NCI-H187 treated with DMSO at 0.1 percent for 48 hours (cell line): Measurements from ENCODE around the gene SLFN12L.
"Not testable (repeated sequence)": the region's sequence is repeated elsewhere in the genome, so short reads cannot be mapped to it uniquely, and the experiment has no call there.

Experiments used
- DNase-seq: peaks from one replicate; lab custom pipeline; 2025; lab: John Stamatoyannopoulos, UW

Gene SLFN12L

GRCh38 chr17:35542990-35543389 lies 5.5 kb upstream of the SLFN12L start:
- DNase-seq, result no peak

- no peak for DNase-seq
These were observed 4.0 kb upstream of the SLFN12L start for GRCh38 chr17:35541434-35541833.

GRCh38 chr17:35540589-35541404 lies 3.3 kb upstream of the SLFN12L start:
- no peak for DNase-seq

- DNase-seq, result no peak
These were observed 2.2 kb upstream of the SLFN12L start for GRCh38 chr17:35539659-35540026.

- DNase-seq, result no peak
These were observed 760 bp downstream of the SLFN12L start for GRCh38 chr17:35536664-35537171.

- not testable (repeated sequence) for DNase-seq
These were observed 2.1 kb downstream of the SLFN12L start for GRCh38 chr17:35535406-35535805.

- no peak for DNase-seq
These were observed 2.8 kb downstream of the SLFN12L start for GRCh38 chr17:35534576-35535093.

GRCh38 chr17:35531160-35531559 lies 6.3 kb downstream of the SLFN12L start:
- no peak for DNase-seq

GRCh38 chr17:35529866-35530265 lies 7.6 kb downstream of the SLFN12L start:
- DNase-seq, result no peak

GRCh38 chr17:35529326-35529725 lies 8.2 kb downstream of the SLFN12L start:
- DNase-seq, result not testable (repeated sequence)

- DNase-seq, result no peak
These were observed 14.2 kb downstream of the SLFN12L start for GRCh38 chr17:35523296-35523695.

- DNase-seq, result not testable (repeated sequence)
These were observed 15.7 kb downstream of the SLFN12L start for GRCh38 chr17:35521654-35522256.

- no peak for DNase-seq
These were observed 16.3 kb downstream of the SLFN12L start for GRCh38 chr17:35521150-35521549.

GRCh38 chr17:35519906-35520442 lies 17.5 kb downstream of the SLFN12L start:
- DNase-seq, result no peak

- no peak for DNase-seq
These were observed 18.0 kb downstream of the SLFN12L start for GRCh38 chr17:35519439-35519838.

- not testable (repeated sequence) for DNase-seq
These were observed 19.0 kb downstream of the SLFN12L start for GRCh38 chr17:35518431-35518830.

GRCh38 chr17:35515027-35515426 lies 22.5 kb downstream of the SLFN12L start:
- DNase-seq, result no peak

- no peak for DNase-seq
These were observed 22.9 kb downstream of the SLFN12L start for GRCh38 chr17:35514564-35514963.

GRCh38 chr17:35510052-35510451 lies 27.4 kb downstream of the SLFN12L start:
- DNase-seq, result no peak

- not testable (repeated sequence) for DNase-seq
These were observed 29.8 kb downstream of the SLFN12L start for GRCh38 chr17:35507714-35508113.

- no peak for DNase-seq
These were observed 37.9 kb downstream of the SLFN12L start for GRCh38 chr17:35499548-35499947.

GRCh38 chr17:35498448-35499178 lies 38.9 kb downstream of the SLFN12L start:
- DNase-seq, result no peak
